Psoas muscle (tissue), 8 donors: Measurements from ENCODE around the gene EIF4A3. TPM values are rescaled to one million over a fixed set of nuclear protein-coding genes. Genes with fewer than 3 reads are reported as not detected.
"Not testable (repeated sequence)": the region's sequence is repeated elsewhere in the genome, so short reads cannot be mapped to it uniquely, and the experiment has no call there.

ENCODE experiments used
- ATAC-seq, 4 donors: fragments of 200-7000 bp; cut with Tn5 transposase; one replicate each; pipeline ENCODE4 v1.9.1; 2020; ENCODE audit warnings: moderate library complexity in 3 of 4, mild to moderate bottlenecking in 2 of 4
- DNase-seq, 2 donors: peaks; one replicate each; pipeline ENCODE4 v3.0.0-alpha.2; 2020
- H3K27ac ChIP-seq: fragments of 200-600 bp; one replicate; pipeline ENCODE4 v1.8.0; 2022
- H3K27me3 ChIP-seq, 3 donors: fragments of 200-600 bp in 1 of 3; one replicate each; pipeline versions ENCODE4 v1.6.1 to v1.8.0; 2013 to 2022; ENCODE audit warnings: low read length in 2 of 3, mild to moderate bottlenecking in 2 of 3, moderate library complexity in 1 of 3; ENCODE audit not compliant: insufficient read depth in 3 of 3
- H3K36me3 ChIP-seq, 2 donors: fragments of 200-600 bp in 1 of 2; one replicate each; pipeline versions ENCODE4 v1.6.1 to v1.8.0; 2013 to 2022; ENCODE audit warnings: low read depth in 1 of 2, mild to moderate bottlenecking in 1 of 2, moderate library complexity in 1 of 2; ENCODE audit not compliant: insufficient read depth in 1 of 2
- H3K4me1 ChIP-seq: fragments of 200-600 bp; one replicate; pipeline ENCODE4 v1.8.0; 2022
- H3K4me3 ChIP-seq: fragments of 200-600 bp; one replicate; pipeline ENCODE4 v1.8.0; 2022; ENCODE audit warnings: mild to moderate bottlenecking
- H3K9me3 ChIP-seq: fragments of 200-600 bp; one replicate; pipeline ENCODE4 v1.8.0; 2022
- WGBS, 3 donors: extraction: QIAGEN DNeasy Blood & Tissue Kit; methylation state at CpG; one replicate each; pipeline versions ENCODE4 v1.1.6 to v1.1.7; 2013; 5-methylcytosine and 5-hydroxymethylcytosine counted together
- intact Hi-C, 2 donors: fragments of 100-400 bp; cut with DNase I; formaldehyde crosslinking; loops; one replicate each; pipeline versions ENCODE4 v1.11.0 to v1.14.2; 2022
- polyA plus RNA-seq, 3 donors: library from polyadenylated mRNA; stranded (reverse); fragments of 200-250 nt; gene quantifications; one replicate each; pipeline ENCODE4 v1.2.3, GENCODE V29; 2013
- total RNA-seq, 4 donors: library from RNA; stranded (reverse); fragmentation: NEBNext Ultra II Directional in 2 of 4; extraction: Animal tissue kit (Norgen Biotek cat#: 25700) in 2 of 4; gene quantifications; one replicate each; pipeline versions ENCODE4 v1.2.1 to v1.2.4, GENCODE V29; 2021 to 2023
- TF ChIP-seq, protein P1 (sequence below): fragments of 200-600 bp; IDR thresholded peaks from one replicate; pipeline ENCODE4 v1.8.0; 2022; ENCODE audit warnings: antibody characterized with exemption
- donor health status: healthy with polysubstance abuse.
- donor health status: DM: no; HTN: no; CAD: no; lungs with moderate emphysema.
- donor health status: Bipolar disorder and iron deficiency.
- donor health status: healthy.
- donor health status: DM: yes; HTN: yes; CAD: no.
- donor health status: DM: no; HTN: no; CAD: no.
- donor health status: DM: no; HTN: no; CAD: no.
- donor health status: DM: yes; HTN: yes; CAD: no.

Gene EIF4A3
- total and polyA plus RNA-seq, 7 donors = 26.7 to 77.0 (median 36.0) TPM

DNA sequence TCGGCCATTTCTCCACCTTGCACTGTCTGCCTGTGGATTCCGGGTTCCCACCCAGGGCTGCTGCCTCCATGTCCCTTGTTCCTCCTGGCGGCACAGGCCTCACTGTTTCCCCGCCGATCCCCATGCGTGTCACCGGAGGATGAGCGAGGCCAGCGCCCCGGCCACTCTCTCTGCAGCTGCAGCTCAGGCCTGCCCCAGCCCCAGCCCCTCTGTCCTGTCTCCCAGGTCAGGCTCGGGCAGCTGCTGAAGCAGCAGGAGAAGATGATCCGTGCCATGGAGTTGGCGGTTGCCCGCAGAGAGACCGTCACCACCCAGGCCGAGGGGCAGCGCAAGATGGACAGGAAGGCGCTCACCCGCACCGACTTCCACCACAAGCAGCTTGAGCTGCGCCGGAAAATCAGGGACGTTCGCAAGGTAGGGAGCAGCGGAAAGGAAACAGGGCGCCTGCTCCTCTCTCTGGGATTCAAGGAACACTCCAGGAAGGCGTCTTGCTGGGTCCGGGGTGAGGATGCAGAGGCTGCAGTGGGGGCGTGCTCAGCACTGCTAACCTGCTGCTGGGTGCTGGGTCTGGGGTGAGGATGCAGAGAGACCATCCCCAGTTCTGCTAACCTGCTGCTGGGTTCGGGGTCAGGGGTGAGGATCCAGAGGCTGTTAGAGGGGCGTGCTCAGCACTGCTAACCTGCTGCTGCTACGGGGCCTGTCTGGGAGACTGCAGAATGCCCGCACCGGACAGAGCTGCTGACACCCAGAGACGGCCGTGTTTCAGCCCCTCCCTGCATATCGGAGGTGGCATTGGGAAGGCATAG, 51.7 kb downstream of the EIF4A3 start:
- TF ChIP-seq, protein P1, sequence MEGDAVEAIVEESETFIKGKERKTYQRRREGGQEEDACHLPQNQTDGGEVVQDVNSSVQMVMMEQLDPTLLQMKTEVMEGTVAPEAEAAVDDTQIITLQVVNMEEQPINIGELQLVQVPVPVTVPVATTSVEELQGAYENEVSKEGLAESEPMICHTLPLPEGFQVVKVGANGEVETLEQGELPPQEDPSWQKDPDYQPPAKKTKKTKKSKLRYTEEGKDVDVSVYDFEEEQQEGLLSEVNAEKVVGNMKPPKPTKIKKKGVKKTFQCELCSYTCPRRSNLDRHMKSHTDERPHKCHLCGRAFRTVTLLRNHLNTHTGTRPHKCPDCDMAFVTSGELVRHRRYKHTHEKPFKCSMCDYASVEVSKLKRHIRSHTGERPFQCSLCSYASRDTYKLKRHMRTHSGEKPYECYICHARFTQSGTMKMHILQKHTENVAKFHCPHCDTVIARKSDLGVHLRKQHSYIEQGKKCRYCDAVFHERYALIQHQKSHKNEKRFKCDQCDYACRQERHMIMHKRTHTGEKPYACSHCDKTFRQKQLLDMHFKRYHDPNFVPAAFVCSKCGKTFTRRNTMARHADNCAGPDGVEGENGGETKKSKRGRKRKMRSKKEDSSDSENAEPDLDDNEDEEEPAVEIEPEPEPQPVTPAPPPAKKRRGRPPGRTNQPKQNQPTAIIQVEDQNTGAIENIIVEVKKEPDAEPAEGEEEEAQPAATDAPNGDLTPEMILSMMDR = no peak
- 75 to 80% (median 76%) methylated on average over 37 of the region's 37 CpGs for WGBS, 3 donors
- Histone ChIP-seq H3K27ac (no peak overlapping the region), H3K4me1 (no peaks in the 10 kb centered on the region), H3K36me3 (no peaks in the 10 kb centered on the region), H3K4me3 (no peak overlapping the region), H3K27me3 (no peaks in the 10 kb centered on the region), H3K9me3 (no peaks in the 10 kb centered on the region)
- peak in 1 of 2 donors; percentile 40 for DNase-seq
- intact Hi-C loops = no loop called here
- no peak for ATAC-seq

DNA sequence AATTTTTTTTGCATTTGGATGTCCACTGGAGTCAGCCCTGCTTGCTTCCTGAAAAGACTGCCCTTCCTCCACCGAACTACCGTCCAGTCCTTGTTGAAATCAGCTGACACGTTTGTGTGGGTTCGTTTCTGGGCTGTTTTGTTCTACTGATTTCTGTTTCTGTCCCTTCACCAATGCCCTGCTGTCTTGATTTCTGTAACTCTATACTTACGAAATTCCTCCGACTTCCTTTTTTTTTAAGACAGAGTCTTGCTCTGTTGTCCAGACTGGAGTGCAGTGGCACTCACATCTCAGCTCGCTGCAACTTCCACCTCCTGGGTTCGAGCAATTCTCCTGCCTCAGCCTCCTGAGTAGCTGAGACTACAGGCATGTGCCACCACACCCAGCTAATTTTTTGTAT, 54.0 kb downstream of the EIF4A3 start:
- Histone ChIP-seq H3K36me3 (no peaks in the 10 kb centered on the region), H3K4me1 (no peaks in the 10 kb centered on the region), H3K9me3 (no peaks in the 10 kb centered on the region), H3K27ac (no peak overlapping the region), H3K4me3 (no peak overlapping the region), H3K27me3 (no peaks in the 10 kb centered on the region)
- WGBS, 3 donors = 65 to 73% (median 66%) methylated on average over 8 of the region's 8 CpGs
- ATAC-seq (no peak), DNase-seq (peak in 1 of 2 donors; percentile 36)
- intact Hi-C loops = no loop called here
- TF ChIP-seq, protein P1 = no peak

DNA sequence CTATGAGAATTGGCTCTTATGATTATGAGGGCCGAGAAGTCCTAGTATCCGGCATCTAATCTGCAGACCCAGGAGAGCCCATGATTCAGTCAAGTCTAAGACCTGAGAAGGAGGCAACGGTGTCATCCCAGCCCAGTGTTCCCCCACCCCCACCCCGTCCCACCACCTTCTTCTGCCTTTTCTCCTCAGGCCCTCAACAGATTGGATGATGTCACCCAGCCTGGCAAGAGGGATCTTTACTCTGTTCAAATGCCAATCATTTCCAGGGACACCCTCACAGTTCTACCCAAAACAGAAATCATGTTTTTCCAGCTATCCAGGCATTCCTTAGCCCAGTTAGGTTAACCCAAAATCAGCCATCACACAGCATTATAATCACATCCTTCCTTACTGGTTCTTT, 55.6 kb downstream of the EIF4A3 start:
- Histone ChIP-seq H3K27me3 (no peaks in the 10 kb centered on the region), H3K9me3 (no peaks in the 10 kb centered on the region), H3K4me3 (no peak overlapping the region), H3K27ac (no peak overlapping the region), H3K4me1 (no peaks in the 10 kb centered on the region), H3K36me3 (no peaks in the 10 kb centered on the region)
- TF ChIP-seq, protein P1 = no peak
- DNase-seq = peak in 1 of 2 donors; percentile 3
- 87 to 91% (median 88%) methylated on average over 4 of the region's 4 CpGs for WGBS, 3 donors
- no peak for ATAC-seq
- intact Hi-C loops = no loop called here

DNA sequence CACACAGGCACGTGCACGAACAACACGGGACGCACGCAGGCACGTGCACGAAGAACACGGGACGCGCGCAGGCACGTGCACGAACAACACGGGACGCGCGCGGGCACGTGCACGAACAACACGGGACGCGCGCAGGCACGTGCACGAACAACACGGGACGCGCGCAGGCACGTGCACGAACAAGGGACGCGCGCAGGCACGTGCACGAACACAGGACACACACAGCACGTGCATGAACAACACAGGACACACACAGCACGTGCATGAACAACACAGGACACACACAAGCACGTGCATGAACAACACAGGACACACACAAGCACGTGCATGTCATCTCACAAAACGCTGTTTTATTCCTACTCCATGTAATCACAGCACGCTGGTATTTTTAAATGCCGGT, 56.8 kb downstream of the EIF4A3 start:
- H3K36me3 ChIP-seq, DNase-seq, H3K4me1 ChIP-seq, intact Hi-C loops, H3K4me3 ChIP-seq, H3K9me3 ChIP-seq, H3K27ac ChIP-seq, H3K27me3 ChIP-seq, ATAC-seq: not testable (repeated sequence)
- WGBS, 3 donors = 93 to 95% (median 94%) methylated on average over 38 to 44 of the region's 44 CpGs

DNA sequence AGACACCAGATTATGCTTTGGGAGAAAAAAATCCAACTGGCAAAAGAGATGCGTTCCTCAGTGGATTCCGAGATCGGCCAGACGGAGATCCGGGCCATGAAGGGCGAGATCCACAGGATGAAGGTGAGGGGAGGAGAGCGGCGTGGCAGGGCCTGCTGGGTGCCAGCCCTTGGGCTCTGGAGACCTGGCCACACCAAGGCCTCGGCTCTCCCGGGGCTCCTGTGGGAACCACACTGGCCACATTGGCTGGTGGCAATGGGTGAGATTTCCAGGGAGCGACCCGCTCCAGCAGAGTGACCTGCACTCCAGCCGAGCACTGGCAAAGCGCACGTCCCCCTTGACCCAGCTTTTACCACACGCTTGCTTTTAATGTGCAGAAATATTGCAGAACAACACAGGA, 57.2 kb downstream of the EIF4A3 start:
- WGBS, 3 donors = 93 to 94% (median 94%) methylated on average over 16 of the region's 16 CpGs
- ATAC-seq (no peak), DNase-seq (no peak)
- no peaks in the 10 kb centered on the region for H3K27me3 ChIP-seq
- intact Hi-C loops = no loop called here
- no peaks in the 10 kb centered on the region for H3K9me3 ChIP-seq
- TF ChIP-seq, protein P1 = no peak
- H3K4me1 ChIP-seq = no peaks in the 10 kb centered on the region
- no peak overlapping the region for H3K27ac ChIP-seq
- no peak overlapping the region for H3K4me3 ChIP-seq
- H3K36me3 ChIP-seq = no peaks in the 10 kb centered on the region
